GM21576 (cell line): ENCODE data around the gene MSX1.
A peak's percentile ranks its signal among the peaks of the same experiment; 100 is the strongest.

ENCODE experiments used
- ATAC-seq: cut with Tn5 transposase; IDR thresholded peaks from one replicate; pipeline ENCODE4 v1.9.1; 2021; ENCODE audit warnings: mild to moderate bottlenecking, moderate library complexity; ENCODE audit not compliant: unreplicated experiment

Gene MSX1

GRCh38 chr4:4857001-4857808, 2.3 kb upstream of the MSX1 start:
- ATAC-seq: no peak

- ATAC-seq: no peak
Observed at GRCh38 chr4:4857809-4858508, 1.5 kb upstream of the MSX1 start.

- no peak for ATAC-seq
Observed at GRCh38 chr4:4858527-4859324, 739 bp upstream of the MSX1 start.

GRCh38 chr4:4859799-4860599, 534 bp downstream of the MSX1 start:
- ATAC-seq: peak; percentile 21

- ATAC-seq: no peak
Observed at GRCh38 chr4:4860600-4861389, 1.3 kb downstream of the MSX1 start.

- ATAC-seq: no peak
Observed at GRCh38 chr4:4861390-4862018, 2.0 kb downstream of the MSX1 start.

- no peak for ATAC-seq
Observed at GRCh38 chr4:4862071-4862551, 2.6 kb downstream of the MSX1 start.

- ATAC-seq: no peak
Observed at GRCh38 chr4:4862665-4863482, 3.4 kb downstream of the MSX1 start.

GRCh38 chr4:4864443-4864939, 5.0 kb downstream of the MSX1 start:
- no peak for ATAC-seq

- no peak for ATAC-seq
Observed at GRCh38 chr4:4864940-4865704, 5.7 kb downstream of the MSX1 start.

GRCh38 chr4:4865705-4866123, 6.2 kb downstream of the MSX1 start:
- no peak for ATAC-seq

GRCh38 chr4:4866124-4866865, 6.8 kb downstream of the MSX1 start:
- no peak for ATAC-seq

GRCh38 chr4:4866866-4867374, 7.5 kb downstream of the MSX1 start:
- ATAC-seq: no peak

GRCh38 chr4:4867375-4868039, 8.0 kb downstream of the MSX1 start:
- ATAC-seq: no peak

- no peak for ATAC-seq
Observed at GRCh38 chr4:4868040-4868757, 8.7 kb downstream of the MSX1 start.
